Thyroid gland (tissue), 4 donors: Measurements from ENCODE around the gene ADCYAP1R1. TPM values are rescaled to one million over a fixed set of nuclear protein-coding genes. Genes with fewer than 3 reads are reported as not detected.

ENCODE experiments used
- DNase-seq, 2 donors: peaks; one replicate each; pipeline ENCODE4 v3.0.0-alpha.2; 2019
- H3K27ac ChIP-seq, 3 donors: fragments of 200-600 bp; sonication (generic); 1 replicate in 2 of 3; 2 replicates in 1 of 3; pipeline ENCODE4 v1.5.1; 2016 to 2019; ENCODE audit warnings: mild to moderate bottlenecking in 1 of 3, moderate library complexity in 1 of 3
- H3K27me3 ChIP-seq: fragments of 200-600 bp; sonication (generic); one replicate; pipeline ENCODE4 v1.5.1; 2019
- H3K36me3 ChIP-seq, 2 donors: fragments of 200-600 bp; sonication (generic); one replicate each; pipeline ENCODE4 v1.5.1; 2016 to 2019
- H3K4me1 ChIP-seq, 2 donors: fragments of 200-600 bp; sonication (generic); one replicate each; pipeline ENCODE4 v1.5.1; 2017 to 2019
- H3K4me3 ChIP-seq, 3 donors: fragments of 200-600 bp; sonication (generic); replicated peaks in 1 of 3; 1 replicate in 2 of 3; 2 replicates in 1 of 3; pipeline ENCODE4 v1.5.1; 2016; ENCODE audit warnings: mild to moderate bottlenecking in 1 of 3
- H3K9me3 ChIP-seq: fragments of 200-600 bp; sonication (generic); one replicate; pipeline ENCODE4 v1.5.1; 2017
- CTCF ChIP-seq, 6 experiments: fragments of 200-600 bp in 3 of 6; fragments of 450-650 bp in 3 of 6; sonication (generic) in 3 of 6; IDR thresholded peaks; one replicate each; pipeline ENCODE4 v1.5.1; 2016 to 2019; ENCODE audit warnings: antibody characterized with exemption in 6 of 6, mild to moderate bottlenecking in 2 of 6, inconsistent platforms in 1 of 6, moderate library complexity in 1 of 6
- POLR2A ChIP-seq, 2 donors: fragments of 450-650 bp; IDR thresholded peaks; one replicate each; pipeline ENCODE4 v1.6.1; 2017; ENCODE audit warnings: antibody characterized with exemption in 2 of 2, mild to moderate bottlenecking in 2 of 2, moderate library complexity in 1 of 2
- WGBS, 2 donors: methylation state at CpG; one replicate each; pipeline ENCODE4 v1.1.5; 2017; 5-methylcytosine and 5-hydroxymethylcytosine counted together
- intact Hi-C: fragments of 100-400 bp; cut with DNase I; formaldehyde crosslinking; loops from one replicate; pipeline ENCODE4 v1.15.1; 2023
- total RNA-seq, 4 donors: library from RNA; depleted of rRNA; stranded (reverse); fragments of >200 nt; gene quantifications; one replicate each; pipeline ENCODE4 v1.2.3, GENCODE V29; 2016

Gene ADCYAP1R1
- total RNA-seq, 4 donors from 2014 or later, result 0.27 to 4.6 (median 2.5) TPM

GRCh38 chr7:31122649-31123058 is 70.5 kb downstream of the ADCYAP1R1 start:
- no peak for TF ChIP-seq POLR2A (IDR thresholded peaks at IDR 0.05)
- TF ChIP-seq CTCF (IDR thresholded peaks at IDR 0.05), result peak; percentile 40 to 88 (median 76)
- WGBS, 2 donors, result 7 to 9% methylated on average over 4 of the region's 4 CpGs

GRCh38 chr7:31123321-31123720 is 71.2 kb downstream of the ADCYAP1R1 start:
- intact Hi-C loops, result loop anchor here (5.0 kb wide), 2 partner anchors 141 to 326 kb away; no protein-coding TSS in a partner anchor
- H3K36me3 ChIP-seq, result no peaks in the 10 kb centered on the region
- H3K4me1 ChIP-seq, result no peaks in the 10 kb centered on the region
- no peaks in the 10 kb centered on the region for H3K27me3 ChIP-seq
- no peaks in the 10 kb centered on the region for H3K9me3 ChIP-seq
- no peak overlapping the region for H3K4me3 ChIP-seq
- DNase-seq, result no peak
- TF ChIP-seq CTCF (IDR thresholded peaks at IDR 0.05) (no peak), POLR2A (IDR thresholded peaks at IDR 0.05) (no peak)
- no peak overlapping the region for H3K27ac ChIP-seq
- WGBS, 2 donors, result 79 to 87% methylated on average over 3 to 6 of the region's 6 CpGs

More at GRCh38 chr7:31122649-31123058, 70.5 kb downstream of the ADCYAP1R1 start:
- intact Hi-C loops, result loop anchor here (5.0 kb wide), 2 partner anchors 140 to 325 kb away; no protein-coding TSS in a partner anchor
- Histone ChIP-seq H3K4me1 (no peaks in the 10 kb centered on the region), H3K36me3 (no peaks in the 10 kb centered on the region), H3K4me3 (no peak overlapping the region), H3K27me3 (no peaks in the 10 kb centered on the region), H3K9me3 (no peaks in the 10 kb centered on the region), H3K27ac (no peak overlapping the region)
- peak; percentile 55 to 61 for DNase-seq

- no peak for DNase-seq
- TF ChIP-seq POLR2A (IDR thresholded peaks at IDR 0.05) (no peak), CTCF (IDR thresholded peaks at IDR 0.05) (no peak)
- Histone ChIP-seq H3K27ac (no peak overlapping the region), H3K27me3 (no peaks in the 10 kb centered on the region), H3K4me3 (no peak overlapping the region), H3K4me1 (no peaks in the 10 kb centered on the region), H3K9me3 (no peaks in the 10 kb centered on the region), H3K36me3 (no peaks in the 10 kb centered on the region)
- 76 to 77% methylated on average over 2 of the region's 2 CpGs for WGBS, 2 donors
- intact Hi-C loops, result loop anchor here (5.0 kb wide), 2 partner anchors 141 to 326 kb away; no protein-coding TSS in a partner anchor
Measured at GRCh38 chr7:31123726-31124125, 71.6 kb downstream of the ADCYAP1R1 start.

GRCh38 chr7:31125171-31125570 is 73.1 kb downstream of the ADCYAP1R1 start:
- Histone ChIP-seq H3K4me3 (no peak overlapping the region), H3K9me3 (no peaks in the 10 kb centered on the region), H3K4me1 (no peaks in the 10 kb centered on the region), H3K27ac (no peak overlapping the region), H3K27me3 (no peaks in the 10 kb centered on the region), H3K36me3 (no peaks in the 10 kb centered on the region)
- intact Hi-C loops, result no loop called here
- TF ChIP-seq POLR2A (IDR thresholded peaks at IDR 0.05), result no peak
- no peak for TF ChIP-seq CTCF (IDR thresholded peaks at IDR 0.05)
- 83 to 92% methylated on average over 4 of the region's 4 CpGs for WGBS, 2 donors
- DNase-seq, result no peak

- intact Hi-C loops, result no loop called here
- H3K9me3 ChIP-seq, result no peaks in the 10 kb centered on the region
- H3K36me3 ChIP-seq, result no peaks in the 10 kb centered on the region
- H3K27me3 ChIP-seq, result no peaks in the 10 kb centered on the region
- H3K4me1 ChIP-seq, result no peaks in the 10 kb centered on the region
- DNase-seq, result peak; percentile 16 to 19
- H3K4me3 ChIP-seq, result no peak overlapping the region
- WGBS, 2 donors, result 17 to 29% methylated on average over 1 of the region's 1 CpG
- no peak for TF ChIP-seq POLR2A (IDR thresholded peaks at IDR 0.05)
- peak in 3 of 6 experiments; percentile 38 to 47 (median 44) for TF ChIP-seq CTCF (IDR thresholded peaks at IDR 0.05)
- H3K27ac ChIP-seq, result no peak overlapping the region
Measured at GRCh38 chr7:31126976-31127375, 74.9 kb downstream of the ADCYAP1R1 start.
